Measurements from ENCODE around the gene CYS1.

Gene CYS1

GRCh38 chr2:10028407-10028987 is 51.7 kb downstream of the CYS1 start:
- H3K27ac Mint-ChIP-seq (ENCODE audit: low read depth), result peak overlapping the region; percentile 85
- peaks cover 24% of the 10 kb centered on the region for H3K4me1 Mint-ChIP-seq
- no peaks in the 10 kb centered on the region for H3K27me3 Mint-ChIP-seq
- DNase-seq (ENCODE audit: low spot score in 2 of 2) (no peak), ATAC-seq (replicated peaks; ENCODE audit: extremely low read depth, poor library complexity, severe bottlenecking) (no peak)
- H3K9me3 Mint-ChIP-seq, result no peaks in the 10 kb centered on the region
- peak overlapping the region; percentile 73 for H3K4me3 Mint-ChIP-seq
- H3K36me3 Mint-ChIP-seq (ENCODE audit: insufficient read depth), result peaks cover 4% of the 10 kb centered on the region

GRCh38 chr2:10027660-10028330 is 52.4 kb downstream of the CYS1 start:
- Mint-ChIP-seq H3K4me1 (peaks cover 24% of the 10 kb centered on the region), H3K27ac (ENCODE audit: low read depth) (peak overlapping the region; percentile 85), H3K27me3 (no peaks in the 10 kb centered on the region), H3K36me3 (ENCODE audit: insufficient read depth) (peaks cover 4% of the 10 kb centered on the region), H3K4me3 (no peak overlapping the region), H3K9me3 (no peaks in the 10 kb centered on the region)
- no peak for ATAC-seq (replicated peaks; ENCODE audit: extremely low read depth, poor library complexity, severe bottlenecking)
- DNase-seq (ENCODE audit: low spot score in 2 of 2), result no peak

GRCh38 chr2:10026940-10027569 is 53.2 kb downstream of the CYS1 start:
- Mint-ChIP-seq H3K27me3 (no peaks in the 10 kb centered on the region), H3K4me3 (no peak overlapping the region), H3K27ac (ENCODE audit: low read depth) (no peak overlapping the region), H3K4me1 (peaks cover 24% of the 10 kb centered on the region), H3K9me3 (no peaks in the 10 kb centered on the region), H3K36me3 (ENCODE audit: insufficient read depth) (peaks cover 4% of the 10 kb centered on the region)
- DNase-seq (ENCODE audit: low spot score in 2 of 2) (no peak), ATAC-seq (replicated peaks; ENCODE audit: extremely low read depth, poor library complexity, severe bottlenecking) (no peak)

- no peak for ATAC-seq (replicated peaks; ENCODE audit: extremely low read depth, poor library complexity, severe bottlenecking)
- Mint-ChIP-seq H3K9me3 (no peaks in the 10 kb centered on the region), H3K27me3 (peaks cover 9% of the 10 kb centered on the region), H3K36me3 (ENCODE audit: insufficient read depth) (peaks cover 2% of the 10 kb centered on the region), H3K27ac (ENCODE audit: low read depth) (no peak overlapping the region), H3K4me1 (peaks cover 4% of the 10 kb centered on the region), H3K4me3 (no peak overlapping the region)
- DNase-seq (ENCODE audit: low spot score in 2 of 2), result no peak
Measured at GRCh38 chr2:10022966-10023662, 57.1 kb downstream of the CYS1 start.

GRCh38 chr2:10022445-10022844 is 57.8 kb downstream of the CYS1 start:
- DNase-seq (ENCODE audit: low spot score in 2 of 2) (no peak), ATAC-seq (replicated peaks; ENCODE audit: extremely low read depth, poor library complexity, severe bottlenecking) (no peak)
- Mint-ChIP-seq H3K9me3 (no peaks in the 10 kb centered on the region), H3K36me3 (ENCODE audit: insufficient read depth) (peaks cover 2% of the 10 kb centered on the region), H3K27me3 (peaks cover 9% of the 10 kb centered on the region), H3K4me3 (no peak overlapping the region), H3K4me1 (no peaks in the 10 kb centered on the region), H3K27ac (ENCODE audit: low read depth) (no peak overlapping the region)

- ATAC-seq (replicated peaks; ENCODE audit: extremely low read depth, poor library complexity, severe bottlenecking), result no peak
Measured at GRCh38 chr2:10022041-10022421, 58.2 kb downstream of the CYS1 start.

GRCh38 chr2:10019602-10020400 is 60.4 kb downstream of the CYS1 start:
- DNase-seq (ENCODE audit: low spot score in 2 of 2), result no peak
- Mint-ChIP-seq H3K27me3 (peaks cover 9% of the 10 kb centered on the region), H3K27ac (ENCODE audit: low read depth) (no peak overlapping the region), H3K4me3 (no peak overlapping the region), H3K4me1 (no peaks in the 10 kb centered on the region), H3K9me3 (no peaks in the 10 kb centered on the region), H3K36me3 (ENCODE audit: insufficient read depth) (no peaks in the 10 kb centered on the region)
- no peak for ATAC-seq (replicated peaks; ENCODE audit: extremely low read depth, poor library complexity, severe bottlenecking)

More at GRCh38 chr2:10022041-10022421, 58.2 kb downstream of the CYS1 start:
- H3K9me3 Mint-ChIP-seq, result no peaks in the 10 kb centered on the region
- H3K4me1 Mint-ChIP-seq, result no peaks in the 10 kb centered on the region
- no peak for DNase-seq (ENCODE audit: low spot score in 2 of 2)
- H3K4me3 Mint-ChIP-seq, result no peak overlapping the region
- H3K36me3 Mint-ChIP-seq (ENCODE audit: insufficient read depth), result peaks cover 2% of the 10 kb centered on the region
- H3K27me3 Mint-ChIP-seq, result peaks cover 9% of the 10 kb centered on the region
- H3K27ac Mint-ChIP-seq (ENCODE audit: low read depth), result no peak overlapping the region

GRCh38 chr2:10019174-10019573 is 61.0 kb downstream of the CYS1 start:
- DNase-seq (ENCODE audit: low spot score in 2 of 2) (no peak), ATAC-seq (replicated peaks; ENCODE audit: extremely low read depth, poor library complexity, severe bottlenecking) (no peak)

GRCh38 chr2:10017313-10017941 is 62.8 kb downstream of the CYS1 start:
- Mint-ChIP-seq H3K4me3 (no peak overlapping the region), H3K27ac (ENCODE audit: low read depth) (no peak overlapping the region), H3K36me3 (ENCODE audit: insufficient read depth) (no peaks in the 10 kb centered on the region), H3K27me3 (peaks cover 9% of the 10 kb centered on the region), H3K9me3 (no peaks in the 10 kb centered on the region), H3K4me1 (no peaks in the 10 kb centered on the region)
- ATAC-seq (replicated peaks; ENCODE audit: extremely low read depth, poor library complexity, severe bottlenecking), result no peak
- no peak for DNase-seq (ENCODE audit: low spot score in 2 of 2)

More at GRCh38 chr2:10019174-10019573, 61.0 kb downstream of the CYS1 start:
- Mint-ChIP-seq H3K27me3 (peaks cover 9% of the 10 kb centered on the region), H3K9me3 (no peaks in the 10 kb centered on the region), H3K27ac (ENCODE audit: low read depth) (no peak overlapping the region), H3K4me1 (no peaks in the 10 kb centered on the region), H3K36me3 (ENCODE audit: insufficient read depth) (no peaks in the 10 kb centered on the region), H3K4me3 (no peak overlapping the region)

- ATAC-seq (replicated peaks; ENCODE audit: extremely low read depth, poor library complexity, severe bottlenecking) (no peak), DNase-seq (ENCODE audit: low spot score in 2 of 2) (no peak)
- Mint-ChIP-seq H3K4me1 (no peaks in the 10 kb centered on the region), H3K36me3 (ENCODE audit: insufficient read depth) (no peaks in the 10 kb centered on the region), H3K27me3 (peaks cover 9% of the 10 kb centered on the region), H3K9me3 (no peaks in the 10 kb centered on the region), H3K27ac (ENCODE audit: low read depth) (no peak overlapping the region), H3K4me3 (no peak overlapping the region)
Measured at GRCh38 chr2:10016802-10017258, 63.4 kb downstream of the CYS1 start.

GRCh38 chr2:10016001-10016801 is 64.0 kb downstream of the CYS1 start:
- no peak for ATAC-seq (replicated peaks; ENCODE audit: extremely low read depth, poor library complexity, severe bottlenecking)

More at GRCh38 chr2:10016001-10016801, 64.0 kb downstream of the CYS1 start:
- Mint-ChIP-seq H3K27me3 (peaks cover 9% of the 10 kb centered on the region), H3K9me3 (no peaks in the 10 kb centered on the region), H3K4me3 (no peak overlapping the region), H3K36me3 (ENCODE audit: insufficient read depth) (no peaks in the 10 kb centered on the region), H3K27ac (ENCODE audit: low read depth) (no peak overlapping the region), H3K4me1 (no peaks in the 10 kb centered on the region)
- no peak for DNase-seq (ENCODE audit: low spot score in 2 of 2)
